GM23338 (cell line): ENCODE measurements around the gene GHR. TPM values are rescaled to one million over a fixed set of nuclear protein-coding genes. Genes with fewer than 3 reads are reported as not detected.

Source experiments
- ATAC-seq: fragments of 200-7000 bp; cut with Tn5 transposase; 3 replicates; pipeline ENCODE4 v1.9.1; 2020
- DNase-seq: peaks from one replicate; pipeline ENCODE4 v3.0.0-alpha.2; 2015; ENCODE audit warnings: low spot score
- H2AFZ ChIP-seq: fragments of 200-600 bp; sonication (generic); 2 replicates; pipeline ENCODE4 v1.8.0; 2016; ENCODE audit warnings: antibody characterized with exemption, mild to moderate bottlenecking, moderate library complexity
- H3F3A ChIP-seq: fragments of 200-600 bp; sonication (generic); replicated peaks from 2 replicates; pipeline ENCODE4 v1.8.0; 2017; ENCODE audit warnings: antibody characterized with exemption, mixed run types, low read depth
- H3K27ac ChIP-seq: fragments of 200-600 bp; sonication (generic); 2 replicates; pipeline ENCODE4 v1.6.1; 2016; ENCODE audit warnings: low read depth
- H3K27me3 ChIP-seq: fragments of 200-600 bp; sonication (generic); 2 replicates; pipeline ENCODE4 v1.8.0; 2016; ENCODE audit warnings: mild to moderate bottlenecking, mixed run types, moderate library complexity; ENCODE audit not compliant: insufficient read depth
- H3K36me3 ChIP-seq: fragments of 200-600 bp; sonication (generic); 2 replicates; pipeline ENCODE4 v1.8.0; 2016; ENCODE audit warnings: mild to moderate bottlenecking; ENCODE audit not compliant: insufficient read depth
- H3K4me1 ChIP-seq: fragments of 200-600 bp; sonication (generic); 2 replicates; pipeline ENCODE4 v1.8.0; 2016; ENCODE audit warnings: mild to moderate bottlenecking, moderate library complexity; ENCODE audit not compliant: insufficient read depth
- H3K4me2 ChIP-seq: fragments of 200-600 bp; sonication (generic); 2 replicates; pipeline ENCODE4 v1.7.1; 2017; ENCODE audit warnings: mixed run types
- H3K4me3 ChIP-seq: fragments of 200-600 bp; sonication (generic); 2 replicates; pipeline ENCODE4 v1.6.1; 2016; ENCODE audit warnings: mixed run types
- H3K79me2 ChIP-seq: fragments of 200-600 bp; sonication (generic); replicated peaks from 2 replicates; pipeline ENCODE4 v1.8.0; 2017; ENCODE audit warnings: mild to moderate bottlenecking; ENCODE audit not compliant: insufficient read depth
- H3K9me2 ChIP-seq: fragments of 200-600 bp; sonication (generic); 2 replicates; pipeline ENCODE4 v1.8.0; 2017; ENCODE audit not compliant: insufficient read depth
- H4K20me1 ChIP-seq: fragments of 200-600 bp; sonication (generic); replicated peaks from 2 replicates; pipeline ENCODE4 v1.8.0; 2017; ENCODE audit warnings: mild to moderate bottlenecking; ENCODE audit not compliant: insufficient read depth
- H3K27ac Mint-ChIP-seq: 2 replicates; pipeline ENCODE4 v1.8.0; 2020; ENCODE audit warnings: inconsistent platforms, mild to moderate bottlenecking, moderate library complexity, mixed read lengths
- H3K27me3 Mint-ChIP-seq: 3 replicates; pipeline ENCODE4 v1.8.0; 2022; ENCODE audit warnings: low read depth, mild to moderate bottlenecking, moderate library complexity, mixed read lengths, inconsistent platforms; ENCODE audit not compliant: insufficient read depth, poor library complexity
- H3K36me3 Mint-ChIP-seq: 3 replicates; pipeline ENCODE4 v1.8.0; 2021; ENCODE audit warnings: low read depth, mild to moderate bottlenecking, inconsistent platforms, moderate library complexity, mixed read lengths
- H3K4me1 Mint-ChIP-seq: 3 replicates; pipeline ENCODE4 v1.8.0; 2020; ENCODE audit warnings: mild to moderate bottlenecking, inconsistent platforms, mixed read lengths
- H3K4me3 Mint-ChIP-seq: 3 replicates; pipeline ENCODE4 v1.8.0; 2021; ENCODE audit warnings: moderate library complexity, mild to moderate bottlenecking, inconsistent platforms, mixed read lengths
- H3K9me3 Mint-ChIP-seq: 3 replicates; pipeline ENCODE4 v1.8.0; 2020; ENCODE audit warnings: moderate library complexity, mild to moderate bottlenecking, inconsistent platforms, mixed read lengths
- CREB1 ChIP-seq: fragments of 250-450 bp; sonication (Bioruptor Pico); IDR thresholded peaks from 2 replicates; pipeline ENCODE4 v1.5.0; 2020; ENCODE audit warnings: low read depth, mild to moderate bottlenecking, moderate library complexity
- EZH2 ChIP-seq: fragments of 200-600 bp; sonication (generic); IDR thresholded peaks from one replicate; pipeline ENCODE4 v1.8.0; 2017; ENCODE audit warnings: antibody characterized with exemption, mild to moderate bottlenecking, low read depth; ENCODE audit not compliant: unreplicated experiment
- EZH2phosphoT487 ChIP-seq: fragments of 200-600 bp; sonication (generic); IDR thresholded peaks from one replicate; pipeline ENCODE4 v1.8.1; 2018; ENCODE audit warnings: antibody characterized with exemption; ENCODE audit not compliant: unreplicated experiment
- JUNB ChIP-seq: IDR thresholded peaks from one replicate; pipeline ENCODE4 v1.6.1; 2016; ENCODE audit warnings: antibody characterized with exemption; ENCODE audit not compliant: unreplicated experiment
- NANOG ChIP-seq: IDR thresholded peaks from 2 replicates; pipeline ENCODE4 v1.6.1; 2016; ENCODE audit warnings: antibody characterized with exemption, borderline replicate concordance
- POLR2AphosphoS5 ChIP-seq: IDR thresholded peaks from 2 replicates; pipeline ENCODE4 v1.6.1; 2016; ENCODE audit warnings: antibody characterized with exemption, low read depth
- STAT1 ChIP-seq: IDR thresholded peaks from one replicate; pipeline ENCODE4 v1.6.1; 2016; ENCODE audit warnings: antibody characterized with exemption; ENCODE audit not compliant: unreplicated experiment
- ZNF114 ChIP-seq: fragments of 250-450 bp; sonication (Bioruptor Pico); IDR thresholded peaks from 2 replicates; pipeline ENCODE4 v1.5.0; 2020; ENCODE audit warnings: mild to moderate bottlenecking, moderate library complexity
- ZNF331 ChIP-seq: fragments of 250-450 bp; sonication (Bioruptor Pico); IDR thresholded peaks from 2 replicates; pipeline ENCODE4 v1.5.0; 2020; ENCODE audit warnings: low read depth, mild to moderate bottlenecking, moderate library complexity
- polyA plus RNA-seq: library from polyadenylated mRNA; unstranded; fragments of >200 nt; fragmentation: Nextera tagmentation; extraction: Ambion mirVana; gene quantifications from 2 replicates; pipeline ENCODE4 v1.2.1, GENCODE V29; 2016
- total RNA-seq: library from RNA; depleted of rRNA; stranded (reverse); fragments of >200 nt; shearing (Covaris generic); gene quantifications from 2 replicates; pipeline ENCODE4 v1.2.3, GENCODE V29; 2014
- TF ChIP-seq, protein P1 (sequence below), 2 experiments: fragments of 200-600 bp in 1 of 2; sonication (generic) in 1 of 2; conservative IDR thresholded peaks; 2 replicates each; pipeline versions ENCODE4 v1.5.1 to v1.6.1; 2016 to 2017; ENCODE audit warnings: antibody characterized with exemption in 2 of 2, low read depth in 2 of 2, mild to moderate bottlenecking in 2 of 2, moderate library complexity in 1 of 2
- TF ChIP-seq, protein P2 (sequence below): IDR thresholded peaks from 2 replicates; pipeline ENCODE4 v1.6.1; 2016; ENCODE audit warnings: antibody characterized with exemption
- TF ChIP-seq, protein P3 (sequence below): IDR thresholded peaks from one replicate; pipeline ENCODE4 v1.6.1; 2018; ENCODE audit warnings: antibody characterized with exemption; ENCODE audit not compliant: unreplicated experiment
- TF ChIP-seq, protein P4 (sequence below): fragments of 250-450 bp; sonication (Bioruptor Pico); IDR thresholded peaks from 2 replicates; pipeline ENCODE4 v1.5.0; 2020; ENCODE audit warnings: mild to moderate bottlenecking, moderate library complexity

Gene GHR
- total and polyA plus RNA-seq, 2 experiments from 2014 or later, result 0.21 to 1.9 TPM

GRCh38 chr5:42517164-42517563 is 93.9 kb downstream of the GHR start:
- H3K4me1 ChIP-seq, result peaks cover 12% of the 10 kb centered on the region
- Mint-ChIP-seq H3K27ac (no peak overlapping the region), H3K36me3 (no peaks in the 10 kb centered on the region), H3K4me3 (no peak overlapping the region), H3K27me3 (no peaks in the 10 kb centered on the region), H3K4me1 (peaks cover 5% of the 10 kb centered on the region; the same call in 2 of the 3 replicates), H3K9me3 (peaks cover 6% of the 10 kb centered on the region; the same call in 2 of the 3 replicates)
- H2AFZ ChIP-seq, result no peak overlapping the region
- no peaks in the 10 kb centered on the region for H3K36me3 ChIP-seq
- no peak overlapping the region for H3K4me2 ChIP-seq
- no peak overlapping the region for H3K27ac ChIP-seq
- DNase-seq (no peak), ATAC-seq (no peak)
- no peaks in the 10 kb centered on the region for H3K9me2 ChIP-seq
- no peak overlapping the region for H3K4me3 ChIP-seq
- TF ChIP-seq STAT1, result no peak
- TF ChIP-seq JUNB, result no peak
- TF ChIP-seq NANOG, result no peak
- TF ChIP-seq, protein P1, sequence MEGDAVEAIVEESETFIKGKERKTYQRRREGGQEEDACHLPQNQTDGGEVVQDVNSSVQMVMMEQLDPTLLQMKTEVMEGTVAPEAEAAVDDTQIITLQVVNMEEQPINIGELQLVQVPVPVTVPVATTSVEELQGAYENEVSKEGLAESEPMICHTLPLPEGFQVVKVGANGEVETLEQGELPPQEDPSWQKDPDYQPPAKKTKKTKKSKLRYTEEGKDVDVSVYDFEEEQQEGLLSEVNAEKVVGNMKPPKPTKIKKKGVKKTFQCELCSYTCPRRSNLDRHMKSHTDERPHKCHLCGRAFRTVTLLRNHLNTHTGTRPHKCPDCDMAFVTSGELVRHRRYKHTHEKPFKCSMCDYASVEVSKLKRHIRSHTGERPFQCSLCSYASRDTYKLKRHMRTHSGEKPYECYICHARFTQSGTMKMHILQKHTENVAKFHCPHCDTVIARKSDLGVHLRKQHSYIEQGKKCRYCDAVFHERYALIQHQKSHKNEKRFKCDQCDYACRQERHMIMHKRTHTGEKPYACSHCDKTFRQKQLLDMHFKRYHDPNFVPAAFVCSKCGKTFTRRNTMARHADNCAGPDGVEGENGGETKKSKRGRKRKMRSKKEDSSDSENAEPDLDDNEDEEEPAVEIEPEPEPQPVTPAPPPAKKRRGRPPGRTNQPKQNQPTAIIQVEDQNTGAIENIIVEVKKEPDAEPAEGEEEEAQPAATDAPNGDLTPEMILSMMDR (conservative IDR thresholded peaks at IDR 0.05; ENCODE audit: low read depth in 2 of 2), result no peak
- TF ChIP-seq EZH2, result no peak
- TF ChIP-seq EZH2phosphoT487, result no peak
- TF ChIP-seq ZNF114 (CRISPR knock-in tag), result no peak
- TF ChIP-seq, protein P2, sequence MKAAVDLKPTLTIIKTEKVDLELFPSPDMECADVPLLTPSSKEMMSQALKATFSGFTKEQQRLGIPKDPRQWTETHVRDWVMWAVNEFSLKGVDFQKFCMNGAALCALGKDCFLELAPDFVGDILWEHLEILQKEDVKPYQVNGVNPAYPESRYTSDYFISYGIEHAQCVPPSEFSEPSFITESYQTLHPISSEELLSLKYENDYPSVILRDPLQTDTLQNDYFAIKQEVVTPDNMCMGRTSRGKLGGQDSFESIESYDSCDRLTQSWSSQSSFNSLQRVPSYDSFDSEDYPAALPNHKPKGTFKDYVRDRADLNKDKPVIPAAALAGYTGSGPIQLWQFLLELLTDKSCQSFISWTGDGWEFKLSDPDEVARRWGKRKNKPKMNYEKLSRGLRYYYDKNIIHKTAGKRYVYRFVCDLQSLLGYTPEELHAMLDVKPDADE, result no peak
- TF ChIP-seq, protein P3, sequence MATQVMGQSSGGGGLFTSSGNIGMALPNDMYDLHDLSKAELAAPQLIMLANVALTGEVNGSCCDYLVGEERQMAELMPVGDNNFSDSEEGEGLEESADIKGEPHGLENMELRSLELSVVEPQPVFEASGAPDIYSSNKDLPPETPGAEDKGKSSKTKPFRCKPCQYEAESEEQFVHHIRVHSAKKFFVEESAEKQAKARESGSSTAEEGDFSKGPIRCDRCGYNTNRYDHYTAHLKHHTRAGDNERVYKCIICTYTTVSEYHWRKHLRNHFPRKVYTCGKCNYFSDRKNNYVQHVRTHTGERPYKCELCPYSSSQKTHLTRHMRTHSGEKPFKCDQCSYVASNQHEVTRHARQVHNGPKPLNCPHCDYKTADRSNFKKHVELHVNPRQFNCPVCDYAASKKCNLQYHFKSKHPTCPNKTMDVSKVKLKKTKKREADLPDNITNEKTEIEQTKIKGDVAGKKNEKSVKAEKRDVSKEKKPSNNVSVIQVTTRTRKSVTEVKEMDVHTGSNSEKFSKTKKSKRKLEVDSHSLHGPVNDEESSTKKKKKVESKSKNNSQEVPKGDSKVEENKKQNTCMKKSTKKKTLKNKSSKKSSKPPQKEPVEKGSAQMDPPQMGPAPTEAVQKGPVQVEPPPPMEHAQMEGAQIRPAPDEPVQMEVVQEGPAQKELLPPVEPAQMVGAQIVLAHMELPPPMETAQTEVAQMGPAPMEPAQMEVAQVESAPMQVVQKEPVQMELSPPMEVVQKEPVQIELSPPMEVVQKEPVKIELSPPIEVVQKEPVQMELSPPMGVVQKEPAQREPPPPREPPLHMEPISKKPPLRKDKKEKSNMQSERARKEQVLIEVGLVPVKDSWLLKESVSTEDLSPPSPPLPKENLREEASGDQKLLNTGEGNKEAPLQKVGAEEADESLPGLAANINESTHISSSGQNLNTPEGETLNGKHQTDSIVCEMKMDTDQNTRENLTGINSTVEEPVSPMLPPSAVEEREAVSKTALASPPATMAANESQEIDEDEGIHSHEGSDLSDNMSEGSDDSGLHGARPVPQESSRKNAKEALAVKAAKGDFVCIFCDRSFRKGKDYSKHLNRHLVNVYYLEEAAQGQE, result no peak
- no peak for TF ChIP-seq ZNF331
- TF ChIP-seq, protein P4, sequence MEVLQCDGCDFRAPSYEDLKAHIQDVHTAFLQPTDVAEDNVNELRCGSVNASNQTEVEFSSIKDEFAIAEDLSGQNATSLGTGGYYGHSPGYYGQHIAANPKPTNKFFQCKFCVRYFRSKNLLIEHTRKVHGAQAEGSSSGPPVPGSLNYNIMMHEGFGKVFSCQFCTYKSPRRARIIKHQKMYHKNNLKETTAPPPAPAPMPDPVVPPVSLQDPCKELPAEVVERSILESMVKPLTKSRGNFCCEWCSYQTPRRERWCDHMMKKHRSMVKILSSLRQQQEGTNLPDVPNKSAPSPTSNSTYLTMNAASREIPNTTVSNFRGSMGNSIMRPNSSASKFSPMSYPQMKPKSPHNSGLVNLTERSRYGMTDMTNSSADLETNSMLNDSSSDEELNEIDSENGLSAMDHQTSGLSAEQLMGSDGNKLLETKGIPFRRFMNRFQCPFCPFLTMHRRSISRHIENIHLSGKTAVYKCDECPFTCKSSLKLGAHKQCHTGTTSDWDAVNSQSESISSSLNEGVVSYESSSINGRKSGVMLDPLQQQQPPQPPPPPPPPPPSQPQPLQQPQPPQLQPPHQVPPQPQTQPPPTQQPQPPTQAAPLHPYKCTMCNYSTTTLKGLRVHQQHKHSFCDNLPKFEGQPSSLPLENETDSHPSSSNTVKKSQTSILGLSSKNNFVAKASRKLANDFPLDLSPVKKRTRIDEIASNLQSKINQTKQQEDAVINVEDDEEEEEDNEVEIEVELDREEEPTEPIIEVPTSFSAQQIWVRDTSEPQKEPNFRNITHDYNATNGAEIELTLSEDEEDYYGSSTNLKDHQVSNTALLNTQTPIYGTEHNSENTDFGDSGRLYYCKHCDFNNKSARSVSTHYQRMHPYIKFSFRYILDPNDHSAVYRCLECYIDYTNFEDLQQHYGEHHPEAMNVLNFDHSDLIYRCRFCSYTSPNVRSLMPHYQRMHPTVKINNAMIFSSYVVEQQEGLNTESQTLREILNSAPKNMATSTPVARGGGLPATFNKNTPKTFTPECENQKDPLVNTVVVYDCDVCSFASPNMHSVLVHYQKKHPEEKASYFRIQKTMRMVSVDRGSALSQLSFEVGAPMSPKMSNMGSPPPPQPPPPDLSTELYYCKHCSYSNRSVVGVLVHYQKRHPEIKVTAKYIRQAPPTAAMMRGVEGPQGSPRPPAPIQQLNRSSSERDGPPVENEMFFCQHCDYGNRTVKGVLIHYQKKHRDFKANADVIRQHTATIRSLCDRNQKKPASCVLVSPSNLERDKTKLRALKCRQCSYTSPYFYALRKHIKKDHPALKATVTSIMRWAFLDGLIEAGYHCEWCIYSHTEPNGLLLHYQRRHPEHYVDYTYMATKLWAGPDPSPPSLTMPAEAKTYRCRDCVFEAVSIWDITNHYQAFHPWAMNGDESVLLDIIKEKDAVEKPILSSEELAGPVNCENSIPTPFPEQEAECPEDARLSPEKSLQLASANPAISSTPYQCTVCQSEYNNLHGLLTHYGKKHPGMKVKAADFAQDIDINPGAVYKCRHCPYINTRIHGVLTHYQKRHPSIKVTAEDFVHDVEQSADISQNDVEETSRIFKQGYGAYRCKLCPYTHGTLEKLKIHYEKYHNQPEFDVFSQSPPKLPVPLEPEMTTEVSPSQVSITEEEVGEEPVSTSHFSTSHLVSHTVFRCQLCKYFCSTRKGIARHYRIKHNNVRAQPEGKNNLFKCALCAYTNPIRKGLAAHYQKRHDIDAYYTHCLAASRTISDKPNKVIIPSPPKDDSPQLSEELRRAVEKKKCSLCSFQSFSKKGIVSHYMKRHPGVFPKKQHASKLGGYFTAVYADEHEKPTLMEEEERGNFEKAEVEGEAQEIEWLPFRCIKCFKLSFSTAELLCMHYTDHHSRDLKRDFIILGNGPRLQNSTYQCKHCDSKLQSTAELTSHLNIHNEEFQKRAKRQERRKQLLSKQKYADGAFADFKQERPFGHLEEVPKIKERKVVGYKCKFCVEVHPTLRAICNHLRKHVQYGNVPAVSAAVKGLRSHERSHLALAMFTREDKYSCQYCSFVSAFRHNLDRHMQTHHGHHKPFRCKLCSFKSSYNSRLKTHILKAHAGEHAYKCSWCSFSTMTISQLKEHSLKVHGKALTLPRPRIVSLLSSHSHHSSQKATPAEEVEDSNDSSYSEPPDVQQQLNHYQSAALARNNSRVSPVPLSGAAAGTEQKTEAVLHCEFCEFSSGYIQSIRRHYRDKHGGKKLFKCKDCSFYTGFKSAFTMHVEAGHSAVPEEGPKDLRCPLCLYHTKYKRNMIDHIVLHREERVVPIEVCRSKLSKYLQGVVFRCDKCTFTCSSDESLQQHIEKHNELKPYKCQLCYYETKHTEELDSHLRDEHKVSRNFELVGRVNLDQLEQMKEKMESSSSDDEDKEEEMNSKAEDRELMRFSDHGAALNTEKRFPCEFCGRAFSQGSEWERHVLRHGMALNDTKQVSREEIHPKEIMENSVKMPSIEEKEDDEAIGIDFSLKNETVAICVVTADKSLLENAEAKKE (CRISPR knock-in tag), result no peak
- no peak for TF ChIP-seq CREB1
- TF ChIP-seq POLR2AphosphoS5, result no peak
- no peaks in the 10 kb centered on the region for H3K79me2 ChIP-seq
- no peaks in the 10 kb centered on the region for H4K20me1 ChIP-seq
- H3F3A ChIP-seq, result no peaks in the 10 kb centered on the region
- H3K27me3 ChIP-seq, result no peaks in the 10 kb centered on the region
